Renal cortical epithelial cell (primary cell): ENCODE results near the gene C19orf38. TPM values are rescaled to one million over a fixed set of nuclear protein-coding genes. Genes with fewer than 3 reads are reported as not detected.
"Not testable (repeated sequence)": the region's sequence is repeated elsewhere in the genome, so short reads cannot be mapped to it uniquely, and the experiment has no call there.

Source experiments
- DNase-seq: peaks from one replicate; pipeline ENCODE4 v3.0.0-alpha.2; 2011; ENCODE audit warnings: low read depth
- total RNA-seq: library from RNA; depleted of rRNA; stranded (reverse); fragments of >200 nt; gene quantifications from 2 replicates; pipeline ENCODE4 v1.2.3, GENCODE V29; 2014

The C19orf38 gene
- total RNA-seq, 1 donor from 2014 or later = 0.85 TPM

DNA sequence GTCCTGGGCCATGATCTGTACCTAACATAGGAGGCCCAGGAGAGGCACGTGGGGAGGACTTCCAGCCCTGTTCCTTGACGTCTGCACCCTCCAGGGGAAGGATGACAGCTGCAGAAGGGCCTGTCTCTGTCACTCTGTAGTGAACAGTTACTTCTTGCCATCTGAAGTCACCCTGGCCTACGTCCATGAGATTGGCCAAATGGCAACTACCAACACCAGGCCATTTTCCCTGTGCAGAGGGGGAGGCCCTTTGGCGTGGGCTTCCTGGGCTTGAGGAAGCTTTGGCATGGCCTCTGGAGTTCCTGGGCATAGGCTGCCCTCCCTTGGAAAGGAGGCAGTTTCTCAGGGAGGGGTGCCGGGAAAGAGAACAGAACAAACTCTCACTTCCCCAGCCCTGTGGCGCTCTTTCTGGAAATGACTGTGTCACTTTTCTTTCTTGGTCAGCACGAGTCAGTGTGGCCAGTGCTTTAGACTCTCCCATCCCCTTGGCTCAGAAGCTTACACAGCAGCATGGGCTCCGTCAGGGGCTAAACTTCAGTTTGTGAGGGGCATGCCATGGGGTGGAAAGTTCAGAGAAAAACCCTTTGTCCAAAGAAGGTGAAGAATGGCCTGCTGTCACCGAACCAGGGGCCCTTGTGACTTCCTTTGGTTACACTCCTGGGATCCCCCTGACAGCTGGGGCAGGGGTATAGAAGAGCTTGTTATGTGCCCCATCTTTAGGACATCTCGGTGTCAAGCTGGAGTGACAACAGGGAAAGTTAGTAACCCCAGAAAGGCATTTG, 28.4 kb downstream of the C19orf38 start:
- DNase-seq = no peak

DNA sequence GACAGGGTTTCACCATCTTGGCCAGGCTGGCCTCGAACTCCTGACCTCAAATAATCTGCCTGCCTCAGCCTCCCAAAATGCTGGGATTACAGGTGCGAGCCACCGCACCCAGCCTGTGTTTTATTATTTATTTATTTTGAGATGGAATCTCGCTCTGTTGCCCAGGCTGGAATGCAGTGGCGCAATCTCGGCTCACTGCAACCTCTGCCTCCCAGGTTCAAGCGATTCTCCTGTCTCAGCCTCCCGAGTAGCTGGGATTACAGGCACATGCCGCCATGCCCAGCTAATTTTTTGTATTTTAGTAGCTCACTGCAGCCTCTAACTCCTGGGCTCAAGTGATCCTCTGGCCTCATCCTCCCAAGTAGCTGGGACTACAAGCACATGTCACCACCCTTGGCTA, 29.4 kb downstream of the C19orf38 start:
- not testable (repeated sequence) for DNase-seq

DNA sequence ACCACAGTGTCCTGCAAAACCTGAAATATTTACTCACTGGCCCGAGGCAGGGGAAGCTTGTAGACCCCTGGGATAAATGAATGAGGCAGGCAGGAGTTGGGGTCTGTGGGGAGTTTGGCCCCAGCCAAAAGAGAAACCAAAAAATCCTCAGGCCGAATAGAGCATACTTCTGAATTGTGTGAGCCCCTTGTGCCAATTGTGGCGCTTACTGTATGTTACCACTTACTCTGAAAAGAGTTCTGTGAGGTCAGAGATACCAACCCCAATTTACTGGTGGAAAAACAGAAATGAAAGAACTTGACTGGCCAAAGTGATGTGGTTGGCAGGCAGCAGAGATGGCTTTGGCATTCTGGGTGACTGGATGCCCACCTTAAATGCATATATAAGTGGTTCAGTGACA, 30.0 kb downstream of the C19orf38 start:
- DNase-seq = no peak

DNA sequence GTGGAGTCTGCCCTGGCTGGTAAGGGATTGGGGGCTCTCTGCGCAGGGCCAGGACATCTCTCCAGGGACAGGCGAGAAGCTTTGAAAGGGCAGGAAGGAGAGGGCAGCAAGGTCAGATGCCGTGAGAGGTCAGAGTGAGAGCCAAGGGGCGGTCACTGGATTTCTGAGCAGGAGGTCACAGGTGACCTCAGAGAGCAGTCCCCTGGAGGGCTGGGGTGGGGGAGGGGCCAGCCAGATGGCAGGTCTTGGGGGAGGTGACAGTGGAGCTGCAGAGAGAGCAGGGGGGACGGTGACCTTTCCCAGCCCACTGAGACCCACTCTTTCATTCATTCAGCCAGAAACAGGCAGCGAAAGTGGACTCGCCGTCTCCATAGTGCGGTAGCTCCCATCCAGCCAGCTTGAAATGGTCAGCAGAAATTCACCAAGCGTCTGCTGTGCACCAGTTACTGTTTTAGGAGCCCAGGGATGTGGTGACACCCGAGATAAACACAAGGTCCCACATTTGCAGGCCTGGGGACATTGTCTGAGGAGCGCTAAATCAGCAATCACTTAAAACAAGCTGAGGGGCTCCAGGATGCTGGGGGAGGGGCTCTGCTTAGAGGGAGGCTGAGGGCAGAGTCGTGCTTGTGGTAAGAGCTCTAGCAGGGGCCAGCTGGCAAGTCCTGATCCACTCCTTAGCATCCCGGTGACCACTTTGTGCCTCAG, 33.3 kb downstream of the C19orf38 start:
- DNase-seq = no peak

DNA sequence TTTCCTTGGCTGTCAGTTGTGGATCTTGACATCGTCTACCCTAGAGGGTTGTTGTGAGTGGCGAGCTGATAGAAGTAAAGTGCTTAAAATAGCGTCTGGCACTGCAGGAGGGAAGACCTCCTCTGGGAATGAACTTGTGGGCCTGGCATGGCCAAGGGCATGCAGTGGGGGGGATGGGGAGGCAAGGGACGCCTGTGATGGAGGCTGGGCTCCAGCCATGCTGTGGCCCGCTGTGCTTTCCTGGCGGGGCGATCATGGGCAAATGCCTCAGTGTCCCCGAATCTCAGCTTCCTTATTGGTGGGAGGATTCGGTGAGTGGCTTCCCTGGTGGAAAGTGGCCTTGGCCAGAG, 33.9 kb downstream of the C19orf38 start:
- DNase-seq = no peak

DNA sequence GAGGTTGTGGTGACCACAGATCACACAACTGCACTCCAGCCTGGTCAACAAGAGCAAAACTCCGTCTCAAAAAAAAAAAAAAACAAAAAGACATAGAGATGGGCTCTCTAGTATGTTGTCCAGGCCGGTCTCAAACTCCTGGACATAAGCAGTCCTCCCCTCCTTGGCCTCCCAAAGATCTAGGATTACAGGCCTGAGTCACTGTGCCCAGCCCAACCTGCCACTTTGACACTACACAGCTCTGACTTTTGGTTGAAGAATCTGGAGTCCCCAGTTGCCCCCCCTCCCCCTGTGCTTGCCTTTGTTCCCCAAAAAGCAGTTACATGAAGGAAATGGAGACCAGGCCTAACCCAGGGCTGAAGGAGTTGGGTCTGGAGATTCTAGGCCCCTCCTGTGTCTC, 36.1 kb downstream of the C19orf38 start:
- DNase-seq = no peak

DNA sequence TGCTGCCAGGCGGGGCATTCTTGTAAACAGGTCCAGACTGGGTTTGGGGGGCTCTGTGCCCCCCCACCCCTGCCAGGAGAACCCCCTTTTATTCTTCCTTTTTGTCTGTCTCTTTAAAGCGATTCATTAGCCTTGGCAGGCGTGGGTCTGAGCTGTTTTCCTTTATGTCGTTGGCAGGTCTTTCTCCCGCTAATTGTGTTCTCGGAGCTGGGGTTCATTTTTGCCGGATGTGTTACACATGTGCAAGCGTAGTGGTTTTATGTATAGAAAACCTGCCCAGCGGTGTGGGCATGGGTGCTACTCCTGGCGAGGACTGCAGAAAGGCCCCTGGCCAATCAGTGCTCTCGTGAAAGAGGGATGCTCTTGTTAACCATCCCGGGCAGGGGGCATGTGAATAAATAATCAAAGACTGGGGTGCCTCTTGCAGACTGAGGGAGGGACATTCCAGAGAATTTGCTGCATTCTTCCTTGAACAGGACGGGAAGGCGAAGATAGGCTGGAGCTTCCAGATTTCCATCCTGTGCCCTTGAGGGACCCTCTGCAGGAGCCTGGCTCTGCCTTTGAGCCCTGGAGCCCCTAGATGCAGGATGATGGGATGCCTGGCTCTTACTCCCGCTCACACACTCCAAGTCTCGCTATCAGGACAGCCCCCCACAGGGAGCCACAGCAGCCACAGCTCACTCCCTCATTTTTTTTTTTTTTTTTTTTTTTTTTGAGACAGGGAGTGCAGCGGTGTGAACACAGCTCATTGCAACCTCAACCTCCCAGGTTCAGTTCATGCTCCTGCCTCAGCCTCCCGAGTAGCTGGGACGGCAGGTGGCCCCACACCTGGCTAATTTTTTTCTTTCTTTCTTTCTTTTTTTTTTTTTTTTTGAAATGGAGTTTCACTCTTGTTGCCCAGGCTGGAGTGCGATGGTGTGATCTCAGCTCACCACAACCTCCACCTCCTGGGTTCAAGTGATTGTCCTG, 37.3 kb downstream of the C19orf38 start:
- DNase-seq = no peak

DNA sequence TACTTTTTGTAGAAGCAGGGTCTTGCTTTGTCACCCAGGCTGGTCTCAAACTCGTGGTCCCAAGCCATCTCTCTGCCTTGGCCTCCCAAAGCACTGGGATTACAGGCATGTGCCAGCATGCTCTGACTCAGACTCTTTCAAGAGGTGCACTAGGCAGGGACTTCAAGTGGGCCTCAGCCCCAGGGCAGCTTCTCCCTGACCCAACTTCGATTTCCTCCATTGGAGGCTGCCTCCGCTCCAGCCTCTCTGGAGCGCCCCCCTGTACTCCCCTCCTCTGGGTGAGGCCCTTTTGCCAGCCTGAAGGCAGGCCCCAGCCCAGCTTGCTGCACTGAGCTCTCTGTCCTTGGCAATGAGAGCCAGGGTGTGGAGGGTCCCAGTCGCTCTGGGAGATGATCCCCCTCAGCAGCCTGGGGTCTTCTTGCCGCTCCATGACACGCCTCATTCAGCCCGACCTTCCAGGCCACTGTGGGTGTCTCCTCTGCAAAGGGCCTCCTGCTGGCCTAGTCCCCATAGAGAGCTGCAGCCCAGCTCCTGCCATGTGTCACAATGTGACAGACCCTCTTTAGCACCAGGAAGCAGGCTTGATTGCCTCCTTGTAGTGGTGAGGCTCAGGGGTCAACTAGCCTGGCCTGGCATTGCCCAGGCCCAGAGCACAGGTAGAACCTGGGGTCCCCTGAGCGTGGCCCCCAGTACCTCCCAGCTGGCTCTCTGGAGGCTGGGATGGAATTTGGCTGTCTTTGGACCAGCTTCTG, 39.6 kb downstream of the C19orf38 start:
- DNase-seq = no peak

DNA sequence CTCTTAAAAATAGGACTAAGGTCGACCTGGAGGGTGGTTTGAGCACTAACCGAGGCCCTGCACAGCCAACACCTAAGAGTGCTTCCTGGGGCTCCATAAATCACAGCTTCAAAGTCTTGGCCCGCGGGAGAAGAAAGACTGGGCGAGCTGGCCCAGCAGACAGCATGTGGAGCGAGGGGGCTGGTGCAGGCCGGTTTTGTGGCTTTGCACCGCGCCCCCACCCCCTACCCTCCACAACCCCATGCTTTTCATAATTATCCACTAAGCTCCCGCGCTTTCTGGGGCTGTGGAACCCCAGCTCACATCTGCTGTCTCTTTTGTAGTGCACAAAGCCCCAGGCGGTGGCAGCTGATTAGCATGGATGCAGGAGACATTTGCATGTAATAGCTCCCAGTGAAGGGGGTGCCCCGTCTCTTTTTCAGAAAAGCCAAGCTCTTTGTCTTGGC, 40.2 kb downstream of the C19orf38 start:
- DNase-seq = no peak

DNA sequence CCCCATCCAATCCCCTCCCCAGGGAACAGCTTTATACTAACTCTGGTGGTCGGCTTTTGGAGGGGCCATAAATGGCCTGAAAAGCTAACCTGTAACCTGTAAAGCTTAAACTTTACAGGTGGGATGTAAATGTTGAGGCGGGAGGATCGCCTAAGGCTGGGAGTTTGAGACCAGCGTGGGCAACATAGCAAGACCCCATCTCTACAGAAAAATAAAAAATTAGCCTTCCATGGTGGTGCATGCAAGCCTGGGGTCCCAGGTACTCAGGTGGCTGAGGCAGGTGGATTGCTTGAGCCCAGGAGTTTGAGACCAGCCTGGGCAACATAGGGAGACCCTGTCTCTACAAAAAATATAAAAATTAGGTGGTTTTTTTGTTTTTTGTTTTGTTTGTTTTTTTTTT, 41.7 kb downstream of the C19orf38 start:
- no peak for DNase-seq

DNA sequence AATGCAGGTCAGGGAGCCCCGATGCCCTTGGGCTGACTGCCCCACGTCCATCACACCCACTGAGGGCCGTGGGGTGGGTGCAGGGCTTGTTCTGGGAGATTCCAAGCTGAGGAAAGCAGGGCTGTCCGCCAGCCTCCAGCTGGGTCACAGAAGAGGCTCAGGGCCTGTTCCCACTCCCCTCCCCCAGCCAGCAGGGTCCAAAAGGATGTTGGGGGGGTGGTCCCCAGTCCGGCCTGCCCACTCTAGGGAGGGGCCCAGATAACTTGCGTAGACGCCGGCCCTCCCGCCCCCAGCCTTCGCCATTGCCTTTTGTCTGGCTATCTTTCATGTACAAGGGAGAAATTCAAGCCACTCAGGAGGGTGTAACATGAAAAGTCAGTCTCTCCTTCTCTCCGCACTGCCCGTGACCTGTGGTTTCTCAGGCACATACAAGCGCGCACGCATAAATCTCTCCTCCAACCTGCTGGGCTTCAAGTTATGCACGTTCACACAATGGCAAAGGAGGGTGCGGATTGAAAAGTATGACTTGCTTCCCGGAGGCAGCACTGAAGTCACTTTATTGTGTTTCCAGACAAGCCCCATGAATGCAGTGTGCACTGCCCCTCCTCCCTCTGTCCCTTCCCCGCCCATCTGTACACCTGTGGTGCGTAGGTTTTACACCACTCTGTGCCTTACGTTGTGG, 43.3 kb downstream of the C19orf38 start:
- DNase-seq = peak; percentile 89

DNA sequence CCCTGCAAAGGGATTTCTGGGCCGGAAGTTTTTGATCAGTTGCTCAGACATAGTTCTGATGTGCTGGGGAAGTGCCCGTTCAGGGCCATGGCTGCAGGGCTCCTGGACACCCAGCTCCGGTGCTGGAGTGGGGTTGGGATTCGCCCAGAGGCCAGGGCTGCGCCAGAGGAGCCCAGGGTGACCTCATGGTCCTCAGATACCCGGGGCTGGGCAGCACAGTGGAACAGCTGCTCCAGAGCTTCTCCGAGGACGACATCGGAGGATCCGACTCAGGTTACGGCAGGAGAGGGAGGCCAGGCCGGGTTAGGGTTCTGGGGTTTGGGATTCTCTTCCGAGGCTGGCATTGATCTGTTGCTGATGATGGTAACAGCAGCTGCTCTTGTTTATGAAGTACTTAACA, 44.0 kb downstream of the C19orf38 start:
- DNase-seq = no peak

DNA sequence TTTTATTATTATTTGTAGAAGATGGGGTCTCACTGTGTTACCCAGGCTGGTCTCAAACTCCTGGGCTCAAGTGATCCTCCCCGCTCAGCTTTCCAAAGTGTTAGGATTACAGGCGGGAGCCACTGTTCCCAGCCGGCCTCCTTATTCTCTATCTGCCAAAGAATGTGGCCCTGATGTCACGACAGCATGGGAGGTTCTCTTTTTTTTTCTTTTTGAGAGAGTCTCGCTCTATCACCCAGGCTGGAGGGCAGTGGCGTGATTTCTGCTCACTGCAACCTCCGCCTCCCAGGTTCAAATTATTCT, 46.6 kb downstream of the C19orf38 start:
- no peak for DNase-seq

DNA sequence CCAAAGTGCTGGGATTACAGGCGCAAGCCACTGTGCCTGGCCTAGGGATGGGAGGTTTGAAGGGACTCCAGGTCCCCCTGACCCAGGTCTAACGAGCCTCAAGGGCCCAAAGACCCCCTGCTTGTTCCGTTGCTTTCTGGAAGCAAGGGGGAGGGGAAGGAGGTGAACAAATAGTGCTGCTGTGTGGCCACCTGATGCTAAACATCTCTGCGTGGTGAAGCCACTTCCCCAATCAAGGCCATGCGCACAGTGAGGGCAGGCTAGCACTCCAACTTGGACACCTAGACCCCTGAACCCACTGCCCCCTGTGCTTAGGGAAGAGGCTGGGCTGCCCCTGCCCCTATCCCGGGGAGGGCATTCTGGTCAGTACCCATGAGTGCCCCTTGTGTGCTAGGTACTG, 47.1 kb downstream of the C19orf38 start:
- DNase-seq = no peak

DNA sequence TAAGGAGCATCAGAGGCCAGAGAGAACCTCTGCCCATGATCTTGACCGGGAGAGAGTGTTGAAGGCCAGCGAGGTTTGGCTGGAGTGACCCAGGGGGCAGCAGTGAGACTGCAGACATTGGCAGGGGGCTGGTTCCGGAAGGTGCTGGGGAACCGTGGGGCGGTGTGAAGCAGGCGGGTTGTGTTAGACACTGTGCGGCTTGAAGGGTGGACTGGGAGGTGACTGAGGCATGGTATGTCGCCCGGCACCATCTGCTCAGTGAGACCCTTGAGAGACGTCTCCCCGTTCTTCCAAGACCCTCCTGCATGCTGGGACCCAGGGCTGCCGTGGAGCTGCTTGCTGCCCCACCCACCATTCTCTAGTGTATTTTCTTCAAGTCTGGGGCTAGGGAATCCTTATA, 47.7 kb downstream of the C19orf38 start:
- no peak for DNase-seq

DNA sequence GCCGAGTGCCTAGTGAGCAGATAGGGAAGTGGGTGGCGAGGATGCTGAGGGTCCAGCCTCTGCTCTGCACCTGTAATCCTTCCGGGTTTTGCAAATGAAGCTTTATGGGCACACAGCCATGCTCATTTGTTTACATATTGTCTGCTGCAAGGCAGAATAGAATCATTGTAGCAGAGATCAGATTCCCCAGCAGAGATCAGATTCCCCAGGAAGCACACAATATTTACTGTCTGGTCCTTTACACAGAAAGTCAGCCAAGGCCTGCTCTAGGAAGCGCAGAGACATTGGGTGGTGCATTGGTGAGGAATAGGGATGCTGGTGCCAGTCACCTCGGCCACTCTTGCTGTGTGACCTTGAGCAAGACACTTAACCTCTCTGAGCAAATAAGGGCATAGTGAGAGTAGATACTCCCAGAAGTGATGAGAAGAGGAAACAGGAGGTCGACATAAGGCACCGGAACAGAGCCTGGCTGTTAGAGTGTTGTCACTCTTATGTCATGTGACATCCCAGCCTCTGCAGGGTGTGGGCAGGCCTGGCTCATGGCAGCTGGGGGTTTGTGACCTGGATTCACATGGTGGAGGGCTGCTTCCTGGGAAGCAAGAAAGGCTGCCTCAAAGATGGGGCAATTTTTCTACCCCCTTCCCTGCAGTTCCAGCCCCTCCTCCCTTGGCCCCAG, 48.8 kb downstream of the C19orf38 start:
- DNase-seq = no peak

DNA sequence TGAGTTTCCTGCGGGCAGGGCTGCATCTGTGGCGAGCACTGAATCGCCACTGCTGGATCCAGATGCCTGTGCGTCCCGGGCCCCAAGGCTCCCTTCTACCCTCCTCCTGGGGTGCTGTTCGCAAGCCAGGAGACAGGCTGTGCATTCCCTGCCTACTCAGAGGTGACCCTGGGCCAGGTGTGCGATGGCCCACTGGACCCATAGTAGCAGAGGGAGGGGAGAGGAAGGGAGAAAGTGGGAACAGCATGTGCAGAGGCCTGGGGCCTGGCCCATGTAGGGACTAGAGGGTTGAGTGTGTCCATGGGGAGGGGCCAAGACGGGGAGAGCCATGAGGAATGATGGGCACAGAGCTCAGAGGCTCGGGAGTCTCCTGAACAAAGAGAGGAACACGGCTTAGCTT, 50.4 kb downstream of the C19orf38 start:
- no peak for DNase-seq

DNA sequence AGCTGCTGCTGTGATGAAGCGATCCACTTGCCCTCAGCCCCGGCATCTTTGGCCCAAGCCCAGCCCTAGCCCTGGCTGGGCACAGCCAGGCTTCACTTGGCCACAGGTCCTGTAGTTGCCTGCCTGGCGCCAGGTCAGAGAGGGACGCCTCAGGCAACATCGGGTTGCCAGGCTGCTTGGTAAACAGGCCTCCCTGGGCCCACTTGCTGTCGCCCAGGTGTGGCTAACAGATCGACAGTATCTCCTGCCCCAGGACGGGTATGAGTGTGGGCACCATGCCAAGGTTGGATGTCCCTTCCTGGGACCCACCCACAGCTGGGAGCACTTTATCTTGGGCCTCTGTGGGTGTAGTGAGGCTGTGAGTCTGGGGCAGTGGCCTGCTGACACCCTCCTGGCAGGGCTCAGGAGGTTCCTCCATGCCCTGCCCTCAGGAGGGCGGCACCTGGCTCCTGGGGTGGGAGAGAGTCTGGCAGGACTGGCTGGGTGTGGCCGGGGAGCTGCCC, 51.0 kb downstream of the C19orf38 start:
- peak; percentile 64 for DNase-seq

DNA sequence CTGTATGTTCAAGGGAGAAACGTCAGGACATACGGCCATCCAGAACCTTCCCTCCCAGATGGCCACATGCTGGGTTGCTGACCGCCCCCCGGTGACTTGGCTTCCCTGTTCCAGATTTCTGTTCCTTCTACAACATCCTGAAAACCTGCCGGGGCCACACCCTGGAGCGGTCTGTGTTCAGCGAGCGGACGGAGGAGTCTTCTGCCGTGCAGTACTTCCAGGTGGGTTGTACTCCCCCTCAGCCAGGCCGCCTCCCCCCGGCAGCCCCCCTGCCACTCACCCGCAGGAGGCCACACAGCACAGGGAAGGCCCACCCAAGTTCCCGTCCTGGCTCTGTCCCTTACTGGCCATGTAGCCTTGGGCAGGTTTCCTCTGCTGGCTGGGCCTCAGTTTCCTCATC, 59.7 kb downstream of the C19orf38 start:
- DNase-seq = no peak

DNA sequence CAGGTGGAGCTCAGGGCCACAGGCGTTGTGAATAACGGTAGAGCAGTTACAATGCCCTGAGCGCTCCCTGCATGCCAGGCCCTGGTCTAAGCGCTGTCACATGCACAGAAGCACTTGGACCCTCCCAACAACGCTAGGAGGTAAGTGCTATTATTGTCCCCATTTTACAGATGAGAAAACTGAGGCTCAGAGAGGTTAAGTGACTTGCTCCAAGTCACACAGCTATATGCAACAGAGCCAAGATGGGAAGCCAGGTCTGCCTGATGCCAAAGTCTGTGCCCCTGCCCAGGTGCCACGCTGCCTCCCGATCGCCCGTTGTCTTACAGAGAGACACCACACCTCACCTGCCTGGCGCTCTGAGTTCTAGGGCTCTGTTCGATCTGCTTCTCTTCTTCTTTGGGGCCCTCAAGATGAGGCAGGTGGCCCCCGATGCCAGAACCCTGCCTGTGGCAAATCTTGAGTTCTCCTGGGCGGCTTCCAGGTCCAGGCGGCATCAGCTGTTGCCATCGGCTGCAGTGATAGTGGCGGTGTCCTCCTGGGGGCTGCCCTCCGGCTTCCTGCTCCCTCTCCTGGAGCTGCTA, 60.3 kb downstream of the C19orf38 start:
- DNase-seq = no peak
